H1 (cell line): ENCODE data around the gene RTF1. TPM values are rescaled to one million over a fixed set of nuclear protein-coding genes. Genes with fewer than 3 reads are reported as not detected.

Source experiments
- CBX8 ChIP-seq: fragments of 300-800, 300-1000 bp; sonication (generic); IDR thresholded peaks from 2 replicates; pipeline ENCODE4 v1.7.1; 2016; ENCODE audit warnings: low read depth, low read length, borderline replicate concordance
- CHD1 ChIP-seq: IDR thresholded peaks from 2 replicates; pipeline ENCODE4 v1.6.1; 2012; ENCODE audit warnings: low read depth, low read length, improper control_type of control experiment
- CTBP2 ChIP-seq: IDR thresholded peaks from 2 replicates; pipeline ENCODE4 v1.7.0; 2011; ENCODE audit warnings: borderline replicate concordance, mild to moderate bottlenecking, moderate library complexity, mixed read lengths, low read length; ENCODE audit not compliant: insufficient read depth, insufficient read length
- CTCF ChIP-seq, 3 experiments: IDR thresholded peaks; 1 replicate in 2 of 3; 2 replicates in 1 of 3; pipeline versions ENCODE4 v1.5.1 to v1.6.1; 2011; ENCODE audit warnings: low read length in 3 of 3, mild to moderate bottlenecking in 3 of 3, inconsistent platforms in 2 of 3, low read depth in 1 of 3, moderate library complexity in 1 of 3; ENCODE audit not compliant: insufficient read depth in 1 of 3; ENCODE audit errors: control extremely low read depth in 1 of 3
- EP300 ChIP-seq, 2 experiments: IDR thresholded peaks; 1 replicate in 1 of 2; 2 replicates in 1 of 2; pipeline ENCODE4 v1.6.1; 2011 to 2012; ENCODE audit warnings: low read depth in 2 of 2, low read length in 2 of 2, mild to moderate bottlenecking in 2 of 2, borderline replicate concordance in 1 of 2, inconsistent platforms in 1 of 2, moderate library complexity in 1 of 2
- EZH2 ChIP-seq: fragments of 200-600 bp; sonication (generic); IDR thresholded peaks from 2 replicates; pipeline ENCODE4 v1.7.1; 2012; ENCODE audit warnings: low read depth, mild to moderate bottlenecking, moderate library complexity, low read length, inconsistent platforms; ENCODE audit not compliant: severe bottlenecking
- GABPA ChIP-seq: IDR thresholded peaks from 2 replicates; pipeline ENCODE4 v1.6.1; 2011; ENCODE audit warnings: mild to moderate bottlenecking, low read length, moderate library complexity, borderline replicate concordance; ENCODE audit not compliant: insufficient read depth
- HDAC6 ChIP-seq: IDR thresholded peaks from one replicate; pipeline ENCODE4 v1.7.1; 2012; ENCODE audit warnings: low read depth, mild to moderate bottlenecking, inconsistent platforms, low read length, moderate library complexity
- JUN ChIP-seq: IDR thresholded peaks from 2 replicates; pipeline ENCODE4 v1.6.1; 2011; ENCODE audit warnings: low read depth, mild to moderate bottlenecking, improper control_type of control experiment, low read length
- POLR2AphosphoS5 ChIP-seq: IDR thresholded peaks from 2 replicates; pipeline ENCODE4 v1.6.1; 2011; ENCODE audit warnings: low read depth, low read length
- POU5F1 ChIP-seq: IDR thresholded peaks from 2 replicates; pipeline ENCODE4 v1.6.1; 2011; ENCODE audit warnings: low read depth, mild to moderate bottlenecking, low read length, moderate library complexity
- RAD21 ChIP-seq, 2 experiments: IDR thresholded peaks in 1 of 2; conservative IDR thresholded peaks in 1 of 2; 2 replicates each; pipeline ENCODE4 v1.6.1; 2011; ENCODE audit warnings: low read depth in 2 of 2, low read length in 2 of 2, improper control_type of control experiment in 1 of 2, inconsistent platforms in 1 of 2, mild to moderate bottlenecking in 1 of 2, moderate library complexity in 1 of 2
- RNF2 ChIP-seq: fragments of 200-900, 300-1000 bp; sonication (generic); IDR thresholded peaks from 2 replicates; pipeline ENCODE4 v1.7.1; 2016; ENCODE audit warnings: borderline replicate concordance, low read depth, mild to moderate bottlenecking, antibody characterized with exemption, low read length; ENCODE audit not compliant: poor library complexity, severe bottlenecking; ENCODE audit errors: missing control alignments
- SAP30 ChIP-seq: fragments of 300-600 bp; sonication (generic); IDR thresholded peaks from 2 replicates; pipeline ENCODE4 v1.7.1; 2012; ENCODE audit warnings: low read length, moderate library complexity, mild to moderate bottlenecking, inconsistent platforms; ENCODE audit not compliant: insufficient read depth, insufficient replicate concordance
- SIX5 ChIP-seq: IDR thresholded peaks from 2 replicates; pipeline ENCODE4 v1.6.1; 2011; ENCODE audit warnings: mild to moderate bottlenecking, low read depth, low read length
- SP2 ChIP-seq: IDR thresholded peaks from 2 replicates; pipeline ENCODE4 v1.6.1; 2012; ENCODE audit warnings: mild to moderate bottlenecking, low read length, inconsistent platforms
- TEAD4 ChIP-seq: IDR thresholded peaks from 2 replicates; pipeline ENCODE4 v1.6.1; 2012; ENCODE audit warnings: low read depth, low read length, inconsistent platforms, mixed read lengths
- USF2 ChIP-seq: IDR thresholded peaks from 2 replicates; pipeline ENCODE4 v1.6.1; 2011; ENCODE audit warnings: low read length, improper control_type of control experiment
- polyA plus RNA-seq, 7 experiments: library from polyadenylated mRNA; depleted of rRNA in 3 of 7; stranded (reverse) in 5 of 7; unstranded in 2 of 7; fragments of >200 nt in 5 of 7; fragments of 200-250 nt in 2 of 7; gene quantifications; 1 replicate in 5 of 7; 2 replicates in 1 of 7; 4 replicates in 1 of 7; pipeline versions ENCODE4 v1.2.1 to v1.2.3, GENCODE V29; 2011 to 2013; ENCODE audit warnings: missing spikeins in 2 of 7, mixed read lengths in 2 of 7
- total RNA-seq: library from RNA; stranded (reverse); fragmentation: NEBNext Ultra II Directional; extraction: Animal tissue kit (Norgen Biotek cat#: 25700); gene quantifications from 2 replicates; pipeline ENCODE4 v1.2.1, GENCODE V29; 2021

Gene RTF1
- total and polyA plus RNA-seq, 2 of the 8 experiments (the other 6 are each of a cell fraction or from before 2014, with no cell fraction given): 22.6 to 47.7 TPM

DNA sequence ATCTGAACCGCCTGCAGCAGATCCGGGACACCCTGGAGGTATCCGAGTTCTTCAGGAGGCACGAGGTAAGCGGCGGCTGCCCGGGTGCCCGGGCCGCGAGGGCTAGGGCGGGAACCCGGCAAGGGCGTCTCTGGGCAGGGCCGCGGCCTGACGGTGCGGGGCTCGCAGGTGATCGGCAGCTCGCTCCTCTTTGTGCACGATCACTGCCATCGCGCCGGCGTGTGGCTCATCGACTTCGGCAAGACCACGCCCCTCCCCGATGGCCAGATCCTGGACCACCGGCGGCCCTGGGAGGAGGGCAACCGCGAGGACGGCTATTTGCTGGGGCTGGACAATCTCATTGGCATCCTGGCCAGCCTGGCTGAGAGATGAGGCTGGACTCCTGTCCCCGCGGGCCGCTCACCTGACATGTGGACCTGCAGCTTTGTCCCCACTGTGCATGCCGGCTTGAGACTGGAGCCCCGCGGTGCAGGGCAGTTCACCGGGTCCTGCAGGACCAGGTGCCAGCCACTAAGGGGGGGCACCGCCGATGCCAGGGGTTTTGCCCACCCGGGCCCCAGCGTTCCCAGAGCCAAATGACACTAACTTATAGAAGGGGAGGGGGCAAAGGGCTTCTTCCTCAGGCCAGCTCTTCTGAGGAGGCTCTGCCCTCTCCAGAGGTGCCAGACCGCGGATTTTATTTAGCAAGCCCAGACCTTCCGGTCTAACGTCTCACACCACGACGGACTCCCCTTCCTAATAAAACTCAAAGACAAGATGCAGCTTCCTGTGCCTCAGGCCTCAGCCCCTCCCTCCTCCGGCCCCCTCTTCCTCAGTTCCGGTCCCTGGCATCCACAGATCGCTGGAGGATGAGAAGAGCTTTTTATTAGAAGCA is 86.1 kb downstream of the RTF1 start (continued):
- TF ChIP-seq CTBP2 (peak; percentile 21), POU5F1 (no peak), SP2 (no peak), CTCF (IDR thresholded peaks at IDR 0.05; ENCODE audit: control extremely low read depth in 1 of 3, insufficient read depth in 1 of 3, low read depth in 1 of 3, low read length in 3 of 3) (no peak), TEAD4 (no peak), JUN (no peak), EP300 (IDR thresholded peaks at IDR 0.05; ENCODE audit: borderline replicate concordance in 1 of 2, low read depth in 2 of 2, low read length in 2 of 2) (no peak), CBX8 (no peak), SIX5 (no peak), RAD21 (IDR thresholded peaks at IDR 0.05 in 1 of 2, conservative IDR thresholded peaks at IDR 0.05 in 1 of 2; ENCODE audit: low read depth in 2 of 2, low read length in 2 of 2) (no peak), SAP30 (no peak), GABPA (no peak), HDAC6 (no peak), USF2 (no peak), EZH2 (peak; percentile 14), POLR2AphosphoS5 (no peak), RNF2 (peak; percentile 45), CHD1 (no peak)
